Mesenchymal stem cell (in vitro differentiated cells and primary cell): ENCODE data around the gene APCDD1L.

Experiments used
- DNase-seq: peaks from one replicate; pipeline ENCODE4 v3.0.0-alpha.2; 2013
- H2AFZ ChIP-seq: one replicate; pipeline ENCODE4 v1.6.1; 2013; ENCODE audit warnings: low read depth, mild to moderate bottlenecking, control low read depth, inconsistent platforms, low read length, moderate library complexity
- H2AK5ac ChIP-seq: 2 replicates; pipeline ENCODE4 v1.6.1; 2013; ENCODE audit warnings: low read length, moderate library complexity, mild to moderate bottlenecking, inconsistent platforms; ENCODE audit not compliant: severe bottlenecking
- H2BK120ac ChIP-seq: one replicate; pipeline ENCODE4 v1.6.1; 2013; ENCODE audit warnings: low read depth, mild to moderate bottlenecking, inconsistent platforms, low read length, moderate library complexity
- H2BK12ac ChIP-seq, 2 experiments: one replicate each; pipeline ENCODE4 v1.6.1; 2013; ENCODE audit warnings: inconsistent platforms in 2 of 2, low read length in 2 of 2, mild to moderate bottlenecking in 2 of 2, moderate library complexity in 2 of 2, control low read depth in 1 of 2
- H2BK15ac ChIP-seq: one replicate; pipeline ENCODE4 v1.6.1; 2013; ENCODE audit warnings: mild to moderate bottlenecking, low read depth, inconsistent platforms; ENCODE audit not compliant: poor library complexity, severe bottlenecking
- H2BK5ac ChIP-seq: 2 replicates; pipeline ENCODE4 v1.6.1; 2013; ENCODE audit warnings: low read depth, mild to moderate bottlenecking, low read length, control low read depth, inconsistent platforms; ENCODE audit not compliant: poor library complexity, severe bottlenecking
- H3K14ac ChIP-seq, 2 experiments: one replicate each; pipeline ENCODE4 v1.6.1; 2013; ENCODE audit warnings: inconsistent platforms in 2 of 2, low read length in 2 of 2, control low read depth in 1 of 2, mild to moderate bottlenecking in 1 of 2, moderate library complexity in 1 of 2
- H3K18ac ChIP-seq, 2 experiments: one replicate each; pipeline ENCODE4 v1.6.1; 2013; ENCODE audit warnings: inconsistent platforms in 2 of 2, low read length in 2 of 2, control low read depth in 1 of 2, low read depth in 1 of 2, mild to moderate bottlenecking in 1 of 2
- H3K23ac ChIP-seq, 2 experiments: one replicate each; pipeline ENCODE4 v1.6.1; 2013; ENCODE audit warnings: inconsistent platforms in 2 of 2, low read length in 2 of 2, mild to moderate bottlenecking in 2 of 2, moderate library complexity in 2 of 2, control low read depth in 1 of 2
- H3K27ac ChIP-seq: 2 replicates; pipeline ENCODE4 v1.5.1; 2013; ENCODE audit warnings: mild to moderate bottlenecking, moderate library complexity, low read length, control low read depth, inconsistent platforms; ENCODE audit not compliant: poor library complexity, severe bottlenecking
- H3K27me3 ChIP-seq, 2 experiments: 2 replicates each; pipeline versions ENCODE4 v1.6.1 to v1.7.0; 2013; ENCODE audit warnings: low read length in 2 of 2, mild to moderate bottlenecking in 2 of 2, moderate library complexity in 2 of 2, control low read depth in 1 of 2, inconsistent platforms in 1 of 2; ENCODE audit not compliant: control insufficient read depth in 1 of 2, insufficient read depth in 1 of 2
- H3K36me3 ChIP-seq, 2 experiments: 2 replicates each; pipeline versions ENCODE4 v1.6.1 to v1.7.0; 2013; ENCODE audit warnings: low read length in 2 of 2, control low read depth in 1 of 2, inconsistent platforms in 1 of 2, low read depth in 1 of 2, mild to moderate bottlenecking in 1 of 2; ENCODE audit not compliant: insufficient read depth in 2 of 2, control insufficient read depth in 1 of 2
- H3K4ac ChIP-seq, 2 experiments: one replicate each; pipeline ENCODE4 v1.6.1; 2013; ENCODE audit warnings: inconsistent platforms in 2 of 2, low read length in 2 of 2, mild to moderate bottlenecking in 2 of 2, moderate library complexity in 2 of 2, control low read depth in 1 of 2, low read depth in 1 of 2
- H3K4me1 ChIP-seq: 2 replicates; pipeline ENCODE4 v1.6.1; 2013; ENCODE audit warnings: low read depth, low read length, control low read depth; ENCODE audit not compliant: control insufficient read depth, insufficient read depth
- H3K4me2 ChIP-seq: 2 replicates; pipeline ENCODE4 v1.6.1; 2013; ENCODE audit warnings: low read length, mild to moderate bottlenecking, inconsistent platforms; ENCODE audit not compliant: poor library complexity, severe bottlenecking
- H3K4me3 ChIP-seq, 2 experiments: 2 replicates each; pipeline versions ENCODE4 v1.5.1 to v1.7.0; 2013; ENCODE audit warnings: low read length in 2 of 2, mild to moderate bottlenecking in 2 of 2, control low read depth in 1 of 2, low read depth in 1 of 2; ENCODE audit not compliant: insufficient read depth in 1 of 2
- H3K79me1 ChIP-seq: replicated peaks from 2 replicates; pipeline ENCODE4 v1.6.1; 2013; ENCODE audit warnings: mild to moderate bottlenecking, control low read depth, low read length, inconsistent platforms; ENCODE audit not compliant: poor library complexity, severe bottlenecking
- H3K9ac ChIP-seq: 2 replicates; pipeline ENCODE4 v1.7.0; 2013; ENCODE audit warnings: mild to moderate bottlenecking, low read length, moderate library complexity
- H3K9me3 ChIP-seq: 2 replicates; pipeline ENCODE4 v1.7.0; 2013; ENCODE audit warnings: mild to moderate bottlenecking, low read length; ENCODE audit not compliant: control insufficient read depth
- H4K8ac ChIP-seq: one replicate; pipeline ENCODE4 v1.6.1; 2013; ENCODE audit warnings: inconsistent platforms, mild to moderate bottlenecking, low read length, moderate library complexity
- H4K91ac ChIP-seq: one replicate; pipeline ENCODE4 v1.6.1; 2013; ENCODE audit warnings: mild to moderate bottlenecking, low read length, inconsistent platforms
- WGBS: methylation state at CpG from one replicate; pipeline ENCODE4 v1.1.7; 2013; ENCODE audit warnings: mixed read lengths; 5-methylcytosine and 5-hydroxymethylcytosine counted together

APCDD1L gene

GRCh38 chr20:58519940-58520712, 4.9 kb upstream of the APCDD1L start:
- H3K4ac ChIP-seq, result no peak overlapping the region
- no peak overlapping the region for H2BK12ac ChIP-seq
- H3K9me3 ChIP-seq, result peaks cover 5% of the 10 kb centered on the region
- no peak overlapping the region for H3K18ac ChIP-seq
- no peak overlapping the region for H2BK120ac ChIP-seq
- no peaks in the 10 kb centered on the region for H3K79me1 ChIP-seq
- no peak overlapping the region for H4K8ac ChIP-seq
- H3K27ac ChIP-seq, result no peak overlapping the region
- WGBS, result 89% methylated on average over 5 of the region's 5 CpGs
- H2BK5ac ChIP-seq, result no peak overlapping the region
- no peak overlapping the region for H3K4me2 ChIP-seq
- no peak for DNase-seq
- no peak overlapping the region for H4K91ac ChIP-seq
- no peak overlapping the region for H3K4me3 ChIP-seq
- no peaks in the 10 kb centered on the region for H3K36me3 ChIP-seq
- no peak overlapping the region for H3K14ac ChIP-seq
- H2AK5ac ChIP-seq, result no peak overlapping the region
- H3K9ac ChIP-seq, result no peak overlapping the region
- H2AFZ ChIP-seq, result no peak overlapping the region
- H3K23ac ChIP-seq, result no peak overlapping the region
- H2BK15ac ChIP-seq, result no peak overlapping the region
- H3K27me3 ChIP-seq, result peaks cover 0 to 32% of the 10 kb centered on the region in 2 experiments
- peaks cover 5% of the 10 kb centered on the region for H3K4me1 ChIP-seq

DNA sequence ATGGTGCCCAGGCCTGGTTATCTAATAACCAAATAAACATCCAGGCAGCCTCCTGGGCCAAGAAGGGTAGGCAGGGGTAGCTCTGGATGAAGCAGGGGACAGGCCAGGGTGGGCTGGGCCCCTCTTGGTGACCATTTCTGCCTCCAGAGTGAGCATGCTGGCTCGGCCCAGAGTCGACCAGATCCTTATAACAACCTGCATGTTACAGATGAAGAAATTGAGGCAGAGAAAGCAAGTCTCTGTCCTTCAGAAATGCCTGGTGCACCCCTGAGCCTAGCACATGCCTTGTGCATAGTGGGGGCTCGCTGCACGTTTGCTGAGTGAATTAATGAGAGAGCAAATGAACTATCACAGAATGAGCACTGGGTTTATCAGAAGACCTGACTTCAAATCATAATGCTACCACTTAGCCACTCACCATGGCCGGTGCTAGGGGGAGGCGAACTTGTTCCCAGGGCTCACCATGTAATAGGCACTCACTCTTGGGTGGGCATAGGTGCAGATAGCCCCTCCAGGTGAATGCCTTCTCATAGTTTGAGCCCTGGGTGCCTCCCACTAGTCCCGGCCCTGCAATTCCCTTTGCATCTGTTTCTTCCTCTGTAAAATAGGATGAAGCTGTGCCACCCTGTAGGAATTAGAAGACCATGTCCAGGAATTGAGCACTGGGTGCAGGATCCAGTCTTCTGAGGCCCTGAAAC, 3.8 kb upstream of the APCDD1L start:
- H4K91ac ChIP-seq, result no peak overlapping the region

DNA sequence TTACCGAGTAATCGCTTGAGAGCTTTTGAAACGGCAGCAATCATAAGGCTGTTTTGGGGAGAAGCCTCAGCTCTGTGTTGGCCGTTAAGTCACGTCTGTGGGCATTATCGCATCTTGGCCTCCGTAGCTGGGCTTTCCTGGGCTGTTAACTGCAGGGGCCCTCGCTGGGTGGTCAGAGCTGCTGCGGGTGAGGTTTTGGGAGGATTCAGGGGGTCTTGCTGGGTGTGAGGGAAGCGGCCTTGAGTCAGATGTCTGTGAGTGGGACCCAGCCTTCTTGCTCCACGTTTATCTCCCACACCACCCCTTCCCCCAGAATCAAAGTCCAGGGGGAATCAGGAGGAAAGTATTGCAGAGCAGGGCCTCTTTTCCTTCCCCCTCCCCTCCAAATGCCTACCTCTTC, 3.2 kb upstream of the APCDD1L start:
- Histone ChIP-seq H3K18ac (no peak overlapping the region), H3K4ac (no peak overlapping the region), H3K79me1 (no peaks in the 10 kb centered on the region), H2AFZ (no peak overlapping the region), H2BK15ac (no peak overlapping the region), H2BK5ac (no peak overlapping the region), H4K91ac (no peak overlapping the region), H3K27ac (no peak overlapping the region), H3K4me3 (no peak overlapping the region), H3K9ac (no peak overlapping the region), H3K4me2 (no peak overlapping the region), H3K23ac (no peak overlapping the region), H2BK120ac (no peak overlapping the region), H3K27me3 (peaks cover 10 to 49% of the 10 kb centered on the region in 2 experiments), H2AK5ac (no peak overlapping the region), H4K8ac (no peak overlapping the region), H3K36me3 (no peaks in the 10 kb centered on the region), H2BK12ac (no peak overlapping the region), H3K4me1 (peaks cover 15% of the 10 kb centered on the region), H3K9me3 (no peaks in the 10 kb centered on the region), H3K14ac (no peak overlapping the region)
- 68% methylated on average over 8 of the region's 11 CpGs for WGBS
- DNase-seq, result no peak

More for the DNA sequence above, 3.8 kb upstream of the APCDD1L start:
- H3K18ac ChIP-seq, result no peak overlapping the region
- H3K9ac ChIP-seq, result no peak overlapping the region
- H3K79me1 ChIP-seq, result no peaks in the 10 kb centered on the region
- H3K36me3 ChIP-seq, result no peaks in the 10 kb centered on the region
- H2BK15ac ChIP-seq, result no peak overlapping the region
- H2BK120ac ChIP-seq, result no peak overlapping the region
- H3K9me3 ChIP-seq, result no peaks in the 10 kb centered on the region
- H2AFZ ChIP-seq, result no peak overlapping the region
- no peak overlapping the region for H3K4ac ChIP-seq
- no peak for DNase-seq
- no peak overlapping the region for H2AK5ac ChIP-seq
- peaks cover 15% of the 10 kb centered on the region for H3K4me1 ChIP-seq
- no peak overlapping the region for H3K14ac ChIP-seq
- no peak overlapping the region for H3K4me3 ChIP-seq
- no peak overlapping the region for H4K8ac ChIP-seq
- no peak overlapping the region for H3K4me2 ChIP-seq
- no peak overlapping the region for H3K27ac ChIP-seq
- no peak overlapping the region for H3K23ac ChIP-seq
- no peak overlapping the region for H2BK5ac ChIP-seq
- H2BK12ac ChIP-seq, result no peak overlapping the region
- 79% methylated on average over 7 of the region's 7 CpGs for WGBS
- peaks cover 4 to 42% of the 10 kb centered on the region in 2 experiments for H3K27me3 ChIP-seq
